K562 (cell line): ENCODE measurements around the gene CYP2A6. TPM values are rescaled to one million over a fixed set of nuclear protein-coding genes. Genes with fewer than 3 reads are reported as not detected.

ENCODE experiments used
- ARID4B ChIP-seq: sonication (generic); formaldehyde crosslinking; IDR thresholded peaks from 2 replicates; pipeline ENCODE4 v1.8.0; 2022; ENCODE audit warnings: mild to moderate bottlenecking, missing genetic modification reagents
- ATF1 ChIP-seq, 2 experiments: fragments of 450-650 bp in 1 of 2; IDR thresholded peaks; 2 replicates each; pipeline ENCODE4 v1.6.1; 2016; ENCODE audit warnings: missing compliant biosample characterization in 1 of 2, missing genetic modification characterization in 1 of 2
- DNMT1 ChIP-seq: fragments of 450-650 bp; IDR thresholded peaks from 2 replicates; pipeline ENCODE4 v1.6.1; 2016; ENCODE audit warnings: antibody characterized with exemption, mild to moderate bottlenecking
- FOXP1 ChIP-seq: sonication (generic); formaldehyde crosslinking; IDR thresholded peaks from 2 replicates; pipeline ENCODE4 v1.8.0; 2022; ENCODE audit warnings: mild to moderate bottlenecking, missing genetic modification reagents
- GTF2F1 ChIP-seq: IDR thresholded peaks from 2 replicates; pipeline ENCODE4 v1.6.1; 2011; ENCODE audit warnings: low read depth, low read length, improper control_type of control experiment
- MITF ChIP-seq: IDR thresholded peaks from 2 replicates; pipeline ENCODE4 v1.6.1; 2014; ENCODE audit warnings: antibody characterized with exemption
- MTA3 ChIP-seq: fragments of 450-650 bp; formaldehyde crosslinking; IDR thresholded peaks from 2 replicates; pipeline ENCODE4 v1.6.1; 2017; ENCODE audit warnings: mild to moderate bottlenecking, borderline replicate concordance
- MYC ChIP-seq, 2 experiments: fragments of 250-450 bp in 1 of 2; sonication (Bioruptor Pico) in 1 of 2; IDR thresholded peaks; 2 replicates each; pipeline versions ENCODE4 v1.5.1 to v1.6.1; 2012 to 2021; ENCODE audit warnings: low read depth in 2 of 2, borderline replicate concordance in 1 of 2, improper control_type of control experiment in 1 of 2, low read length in 1 of 2, mild to moderate bottlenecking in 1 of 2, moderate library complexity in 1 of 2
- PBX2 ChIP-seq, 2 experiments: IDR thresholded peaks in 1 of 2; conservative IDR thresholded peaks in 1 of 2; 2 replicates each; pipeline ENCODE4 v1.6.1; 2016; ENCODE audit warnings: low read depth in 2 of 2, mild to moderate bottlenecking in 1 of 2, missing compliant biosample characterization in 1 of 2, missing genetic modification characterization in 1 of 2, moderate library complexity in 1 of 2
- RBFOX2 ChIP-seq: fragments of 200-400 bp; formaldehyde crosslinking; IDR thresholded peaks from 2 replicates; pipeline ENCODE4 v1.6.1; 2017; ENCODE audit warnings: low read depth, mild to moderate bottlenecking, low read length, moderate library complexity
- TEAD4 ChIP-seq, 2 experiments: sonication (generic) in 1 of 2; formaldehyde crosslinking in 1 of 2; IDR thresholded peaks; 2 replicates each; pipeline versions ENCODE4 v1.6.1 to v1.8.0; 2012 to 2022; ENCODE audit warnings: borderline replicate concordance in 1 of 2, inconsistent platforms in 1 of 2, low read length in 1 of 2, mild to moderate bottlenecking in 1 of 2, missing genetic modification reagents in 1 of 2
- U2AF1 ChIP-seq: fragments of 200-400 bp; formaldehyde crosslinking; optimal IDR thresholded peaks from 2 replicates; pipeline ENCODE3; 2017; ENCODE audit warnings: mild to moderate bottlenecking, low read depth, low read length, moderate library complexity
- ZNF175 ChIP-seq: fragments of 200-800 bp; sonication (Bioruptor generic); IDR thresholded peaks from 2 replicates; pipeline ENCODE4 v1.6.1; 2016; ENCODE audit warnings: low read depth, mild to moderate bottlenecking, missing genetic modification characterization, missing compliant biosample characterization
- ZNF224 ChIP-seq: sonication (generic); formaldehyde crosslinking; IDR thresholded peaks from 2 replicates; pipeline ENCODE4 v1.8.0; 2022; ENCODE audit warnings: mild to moderate bottlenecking, missing genetic modification reagents
- ZNF699 ChIP-seq: fragments of 250-450 bp; sonication (Bioruptor Pico); IDR thresholded peaks from 2 replicates; pipeline ENCODE4 v1.8.0; 2021; ENCODE audit warnings: mild to moderate bottlenecking, moderate library complexity; ENCODE audit not compliant: insufficient replicate concordance
- polyA plus RNA-seq, 8 experiments: library from polyadenylated mRNA; depleted of rRNA in 4 of 8; stranded (reverse) in 5 of 8; unstranded in 3 of 8; fragments of >200 nt; fragmentation: Nextera tagmentation in 2 of 8; fragmentation: Illumina TruSeq in 1 of 8; extraction: Ambion mirVana in 2 of 8; extraction: Trizol in 1 of 8; gene quantifications; 2 replicates each; pipeline versions ENCODE4 v1.2.1 to v1.2.3, GENCODE V29; 2011 to 2014; ENCODE audit warnings: inconsistent platforms in 1 of 8, missing spikeins in 1 of 8
- total RNA-seq, 7 experiments: library from RNA; depleted of rRNA in 6 of 7; stranded (reverse); fragments of >200 nt in 6 of 7; fragmentation: Illumina TruSeq in 2 of 7; extraction: Trizol in 2 of 7; gene quantifications; 2 replicates each; pipeline versions ENCODE4 v1.2.1 to v1.2.3, GENCODE V29; 2011 to 2021; ENCODE audit warnings: low replicate concordance in 1 of 7

Gene CYP2A6
- total and polyA plus RNA-seq, 9 of the 15 experiments (the other 6 are each of a cell fraction or from before 2014, with no cell fraction given): 0.31 TPM; not detected in 8

GRCh38 chr19:40798683-40799557, 51.3 kb downstream of the CYP2A6 start, which contains the start of gene EGLN2 (continued):
- TF ChIP-seq ARID4B (peak; percentile 46; the same call in 1 of the 2 replicates), ZNF699 (CRISPR knock-in tag) (no peak), GTF2F1 (0 out of 2 replicates have a peak, but pooled peaks have one; percentile 29), ZNF224 (CRISPR knock-in tag) (no peak), PBX2 (CRISPR knock-in tag; IDR thresholded peaks at IDR 0.05; ENCODE audit: low read depth) (no peak), PBX2 (tag; conservative IDR thresholded peaks at IDR 0.05; ENCODE audit: low read depth) (peak; percentile 69), MTA3 (no peak), ZNF175 (CRISPR knock-in tag) (no peak), MITF (peak; percentile 87), U2AF1 (no peak), MYC (IDR thresholded peaks at IDR 0.05; ENCODE audit: low read depth, low read length) (peak; percentile 66), MYC (CRISPR knock-in tag; IDR thresholded peaks at IDR 0.05; ENCODE audit: borderline replicate concordance, low read depth) (no peak), ATF1 (CRISPR knock-in tag; IDR thresholded peaks at IDR 0.05) (no peak), ATF1 (tag; IDR thresholded peaks at IDR 0.05) (peak; percentile 81), DNMT1 (no peak), FOXP1 (CRISPR knock-in tag) (no peak), RBFOX2 (peak; percentile 67), TEAD4 (IDR thresholded peaks at IDR 0.05; ENCODE audit: low read length) (0 out of 2 replicates have a peak, but pooled peaks have one; percentile 7), TEAD4 (CRISPR knock-in tag; IDR thresholded peaks at IDR 0.05; ENCODE audit: borderline replicate concordance) (no peak)
